Naive thymus-derived CD4-positive, alpha-beta T cell (primary cell): ENCODE measurements around the gene PFAS. TPM values are rescaled to one million over a fixed set of nuclear protein-coding genes. Genes with fewer than 3 reads are reported as not detected.

Experiments
- ATAC-seq: fragments of 150-1000 bp; cut with Tn5 transposase; 2 replicates; pipeline ENCODE4 v1.10.0; 2021; ENCODE audit warnings: mild to moderate bottlenecking, moderate library complexity
- CTCF ChIA-PET: fragments of 350-600 bp; sonication (Branson Sonifier 250); formaldehyde crosslinking; loops from one replicate; lab custom pipeline; 2021; ENCODE audit warnings: antibody characterized with exemption; lab: Charles Lee
- POLR2A ChIA-PET: fragments of 350-600 bp; sonication (Branson Sonifier 250); formaldehyde crosslinking; loops from one replicate; lab custom pipeline; 2021; ENCODE audit warnings: antibody characterized with exemption, inconsistent platforms; lab: Charles Lee
- DNase-seq, 9 donors: peaks; one replicate each; pipeline versions ENCODE4 v3.0.0 to v3.0.0-alpha.2; 2020 to 2022; ENCODE audit warnings: mixed read lengths in 1 of 9
- H3K27ac ChIP-seq: one replicate; pipeline ENCODE4 v1.7.0; 2013; ENCODE audit warnings: mild to moderate bottlenecking, low read depth, low read length, moderate library complexity
- H3K27me3 ChIP-seq, 2 donors: one replicate each; pipeline ENCODE4 v1.7.0; 2013; ENCODE audit warnings: low read length in 2 of 2, mild to moderate bottlenecking in 2 of 2, moderate library complexity in 2 of 2; ENCODE audit not compliant: control insufficient read depth in 2 of 2, insufficient read depth in 2 of 2
- H3K36me3 ChIP-seq, 3 experiments: 1 replicate in 2 of 3; 2 replicates in 1 of 3; pipeline ENCODE4 v1.7.0; 2013; ENCODE audit warnings: low read length in 3 of 3, mild to moderate bottlenecking in 3 of 3, moderate library complexity in 1 of 3; ENCODE audit not compliant: insufficient read depth in 3 of 3, control insufficient read depth in 2 of 3
- H3K4me1 ChIP-seq, 2 donors: one replicate each; pipeline ENCODE4 v1.7.0; 2013; ENCODE audit warnings: low read length in 2 of 2, mild to moderate bottlenecking in 2 of 2, moderate library complexity in 1 of 2; ENCODE audit not compliant: control insufficient read depth in 2 of 2, insufficient read depth in 2 of 2
- H3K4me3 ChIP-seq: 2 replicates; pipeline ENCODE4 v1.7.0; 2013; ENCODE audit warnings: mild to moderate bottlenecking, low read length
- H3K9me3 ChIP-seq, 3 experiments: 1 replicate in 2 of 3; 2 replicates in 1 of 3; pipeline ENCODE4 v1.7.0; 2013; ENCODE audit warnings: low read length in 3 of 3; ENCODE audit not compliant: control insufficient read depth in 2 of 3
- H3K27ac Mint-ChIP-seq, 9 donors: one replicate each; pipeline ENCODE4 v1.8.0; 2020 to 2022; ENCODE audit warnings: mixed read lengths in 9 of 9, mild to moderate bottlenecking in 8 of 9, moderate library complexity in 5 of 9, inconsistent platforms in 2 of 9
- H3K27me3 Mint-ChIP-seq, 5 donors: one replicate each; pipeline ENCODE4 v1.8.0; 2021 to 2022; ENCODE audit warnings: mixed read lengths in 5 of 5, mild to moderate bottlenecking in 1 of 5
- H3K36me3 Mint-ChIP-seq, 5 donors: one replicate each; pipeline ENCODE4 v1.8.0; 2020 to 2022; ENCODE audit warnings: mixed read lengths in 5 of 5, mild to moderate bottlenecking in 3 of 5, inconsistent platforms in 1 of 5
- H3K4me1 Mint-ChIP-seq, 7 donors: one replicate each; pipeline ENCODE4 v1.8.0; 2020 to 2022; ENCODE audit warnings: mixed read lengths in 7 of 7, mild to moderate bottlenecking in 3 of 7, inconsistent platforms in 1 of 7
- H3K4me3 Mint-ChIP-seq, 10 donors: one replicate each; pipeline ENCODE4 v1.8.0; 2020 to 2022; ENCODE audit warnings: mild to moderate bottlenecking in 10 of 10, mixed read lengths in 10 of 10, moderate library complexity in 6 of 10, inconsistent platforms in 2 of 10
- H3K9me3 Mint-ChIP-seq, 11 donors: one replicate each; pipeline ENCODE4 v1.8.0; 2020 to 2022; ENCODE audit warnings: mixed read lengths in 11 of 11, mild to moderate bottlenecking in 4 of 11, inconsistent platforms in 1 of 11, moderate library complexity in 1 of 11
- intact Hi-C, 2 donors: fragments of 100-400 bp; cut with micrococcal nuclease; formaldehyde crosslinking; loops; one replicate each; pipeline ENCODE4 v1.15.1; 2023
- polyA plus RNA-seq, 2 donors: library from polyadenylated mRNA; unstranded; fragments of 300-500 nt; fragmentation: Illumina TruSeq; gene quantifications; one replicate each; pipeline ENCODE4 v1.2.3, GENCODE V29; 2021
- total RNA-seq, 6 experiments: library from RNA in 5 of 6; stranded (reverse) in 5 of 6; gene quantifications; 1 replicate in 5 of 6; 2 replicates in 1 of 6; pipeline ENCODE4 v1.2.3 and lab custom pipeline; 2021 to 2026

Gene PFAS
- total RNA-seq (10 to 100 TPM; 31.6 to 68.9 (median 31.9) TPM), polyA plus RNA-seq (10 to 100 TPM; 15.2 to 17.4 TPM), total RNA-seq (lab: John Stamatoyannopoulos, UW) (37.8 reads per million, percentile 65 among the genes with 10 or more reads in this experiment)

GRCh38 chr17:8248751-8249607 is at the start of gene PFAS:
Gene PFAS, plus strand, starts transcription at chr17:8249289. Its CDS starts 4,649 bp downstream, at chr17:8253938.
- H3K4me1 Mint-ChIP-seq = peaks cover 30 to 56% (median 50%) of the 10 kb centered on the region in 7 donors
- H3K4me1 ChIP-seq = peaks cover 28 to 35% of the 10 kb centered on the region in 2 donors
- peak within 1 kb of the TSS; percentile 100 for H3K27ac ChIP-seq
- peak within 1 kb of the TSS; percentile 94 for H3K4me3 ChIP-seq
- H3K27me3 Mint-ChIP-seq = no peaks in the 10 kb centered on the region
- ATAC-seq (peak; percentile 64), DNase-seq (peak; percentile 91 to 98 (median 94))
- no peaks in the 10 kb centered on the region for H3K9me3 ChIP-seq
- no peaks in the 10 kb centered on the region for H3K27me3 ChIP-seq
- peaks cover 0 to 16% (median 0%) of the 10 kb centered on the region in 11 donors for H3K9me3 Mint-ChIP-seq
- CTCF ChIA-PET = interaction anchor here (0.6 to 6.9 kb wide), 5 partner anchors 10 to 389 kb away, joined by 3 to 70 read pairs (median 6); partner anchors contain the start of gene SLC25A35
- H3K4me3 Mint-ChIP-seq = peak within 1 kb of the TSS; percentile 92 to 100 (median 99)
- peak within 1 kb of the TSS; percentile 97 to 100 (median 100) for H3K27ac Mint-ChIP-seq
- POLR2A ChIA-PET = interaction anchor here (0.7 to 8.7 kb wide), 24 partner anchors 9 to 404 kb away, joined by 3 to 436 read pairs (median 14); partner anchors contain the start of genes ALOXE3, AURKB, BORCS6 and HES7
- H3K36me3 Mint-ChIP-seq = peaks cover 4 to 20% (median 13%) of the 10 kb centered on the region in 5 donors
- intact Hi-C loops = loop anchor here (1.0 to 5.0 kb wide), 10 partner anchors 37 to 562 kb away; partner anchors contain the start of genes RANGRF (in 2 of the 2), SLC25A35 (in 2 of the 2), TP53 (in 2 of the 2) and WRAP53 (in 2 of the 2)
- H3K36me3 ChIP-seq = peaks cover 0 to 11% (median 8%) of the 10 kb centered on the region in 3 experiments

- Mint-ChIP-seq H3K4me3 (no peak overlapping the region), H3K27me3 (peaks cover 0 to 2% (median 0%) of the 10 kb centered on the region in 5 donors), H3K4me1 (peaks cover 5 to 37% (median 7%) of the 10 kb centered on the region in 7 donors), H3K36me3 (peaks cover 0 to 29% (median 0%) of the 10 kb centered on the region in 5 donors), H3K27ac (peak overlapping the region in 1 of 9 donors; percentile 38), H3K9me3 (peaks cover 0 to 3% (median 0%) of the 10 kb centered on the region in 11 donors)
- no peak overlapping the region for H3K4me3 ChIP-seq
- H3K27me3 ChIP-seq = no peaks in the 10 kb centered on the region
- no peaks in the 10 kb centered on the region for H3K36me3 ChIP-seq
- intact Hi-C loops = no loop called here
- ChIA-PET POLR2A (interaction anchor here (0.6 to 9.6 kb wide), 3 partner anchors 9 to 19 kb away, joined by 3 to 110 read pairs (median 3); no protein-coding TSS in a partner anchor), CTCF (interaction anchor here (1.5 kb wide), 1 partner anchor 125 kb away, joined by 3 read pairs; no protein-coding TSS in a partner anchor)
- no peak for ATAC-seq
- DNase-seq = no peak
- H3K9me3 ChIP-seq = no peaks in the 10 kb centered on the region
- H3K27ac ChIP-seq = no peak overlapping the region
- peaks cover 0 to 2% of the 10 kb centered on the region in 2 donors for H3K4me1 ChIP-seq
These were observed 44.1 kb upstream of the PFAS start for GRCh38 chr17:8204761-8205555.

GRCh38 chr17:8206536-8206935 is 42.6 kb upstream of the PFAS start:
- Histone ChIP-seq H3K4me1 (peaks cover 5 to 8% of the 10 kb centered on the region in 2 donors), H3K36me3 (no peaks in the 10 kb centered on the region), H3K4me3 (no peak overlapping the region), H3K9me3 (no peaks in the 10 kb centered on the region), H3K27me3 (no peaks in the 10 kb centered on the region), H3K27ac (no peak overlapping the region)
- intact Hi-C loops = no loop called here
- Mint-ChIP-seq H3K27ac (peak overlapping the region in 2 of 9 donors; percentile 33 to 56), H3K4me3 (no peak overlapping the region), H3K4me1 (peaks cover 12 to 38% (median 17%) of the 10 kb centered on the region in 7 donors), H3K9me3 (no peaks in the 10 kb centered on the region), H3K36me3 (peaks cover 0 to 30% (median 0%) of the 10 kb centered on the region in 5 donors), H3K27me3 (no peaks in the 10 kb centered on the region)
- ATAC-seq (no peak), DNase-seq (no peak)
- ChIA-PET CTCF (no interaction called here), POLR2A (interaction anchor here (0.5 to 9.6 kb wide), 7 partner anchors 13 to 870 kb away, joined by 3 to 110 read pairs (median 7); partner anchors contain the start of genes ACAP1 and BORCS6)

GRCh38 chr17:8209907-8210760 is 39.0 kb upstream of the PFAS start, which contains the start of gene AURKB:
Gene AURKB, minus strand, starts transcription at chr17:8210575. Its CDS starts 351 bp downstream, at chr17:8210224.
- H3K27me3 Mint-ChIP-seq = no peaks in the 10 kb centered on the region
- ChIA-PET POLR2A (interaction anchor here (0.6 to 9.6 kb wide), 12 partner anchors 9 to 86 kb away, joined by 3 to 110 read pairs (median 5); partner anchors contain the start of genes BORCS6, CTC1, SLC25A35 and TMEM107), CTCF (interaction anchor here (0.6 to 1.0 kb wide), 4 partner anchors 12 to 100 kb away, joined by 4 to 5 read pairs (median 4); no protein-coding TSS in a partner anchor)
- H3K9me3 Mint-ChIP-seq = no peaks in the 10 kb centered on the region
- peaks cover 0 to 16% (median 0%) of the 10 kb centered on the region in 5 donors for H3K36me3 Mint-ChIP-seq
- peak within 1 kb of the TSS; percentile 81 for H3K27ac ChIP-seq
- peak; percentile 76 to 96 (median 90) for DNase-seq
- H3K9me3 ChIP-seq = no peaks in the 10 kb centered on the region
- peaks cover 5 to 8% of the 10 kb centered on the region in 2 donors for H3K4me1 ChIP-seq
- H3K4me3 ChIP-seq = peak within 1 kb of the TSS; percentile 91
- intact Hi-C loops = loop anchor here (1.0 to 5.0 kb wide), 6 partner anchors 10 to 37 kb away; partner anchors contain the start of genes CTC1 (in 1 of the 2) and PFAS (in 1 of the 2)
- no peaks in the 10 kb centered on the region for H3K36me3 ChIP-seq
- ATAC-seq = peak; percentile 99
- H3K4me3 Mint-ChIP-seq = peak within 1 kb of the TSS; percentile 85 to 97 (median 93)
- peak within 1 kb of the TSS; percentile 60 to 95 (median 86) for H3K27ac Mint-ChIP-seq
- H3K4me1 Mint-ChIP-seq = peaks cover 14 to 35% (median 16%) of the 10 kb centered on the region in 7 donors
- H3K27me3 ChIP-seq = no peaks in the 10 kb centered on the region

- ChIA-PET POLR2A (interaction anchor here (1.0 to 9.6 kb wide), 9 partner anchors 8 to 85 kb away, joined by 4 to 110 read pairs (median 6); partner anchors contain the start of genes BORCS6, CTC1 and SLC25A35), CTCF (interaction anchor here (0.7 to 2.4 kb wide), 4 partner anchors 11 to 91 kb away, joined by 4 to 6 read pairs (median 5); no protein-coding TSS in a partner anchor)
- Histone ChIP-seq H3K4me3 (peak overlapping the region; percentile 91), H3K4me1 (peaks cover 5 to 8% of the 10 kb centered on the region in 2 donors), H3K27ac (peak overlapping the region; percentile 81), H3K9me3 (no peaks in the 10 kb centered on the region), H3K27me3 (no peaks in the 10 kb centered on the region), H3K36me3 (no peaks in the 10 kb centered on the region)
- no peak for ATAC-seq
- intact Hi-C loops = loop anchor here (1.0 to 5.0 kb wide), 6 partner anchors 11 to 38 kb away; partner anchors contain the start of genes CTC1 (in 1 of the 2) and PFAS (in 1 of the 2)
- Mint-ChIP-seq H3K27ac (peak overlapping the region; percentile 60 to 95 (median 86)), H3K4me3 (peak overlapping the region; percentile 85 to 97 (median 93)), H3K4me1 (peaks cover 14 to 35% (median 16%) of the 10 kb centered on the region in 7 donors), H3K36me3 (peaks cover 0 to 16% (median 0%) of the 10 kb centered on the region in 5 donors), H3K27me3 (no peaks in the 10 kb centered on the region), H3K9me3 (no peaks in the 10 kb centered on the region)
- no peak for DNase-seq
These were observed 38.2 kb upstream of the PFAS start for GRCh38 chr17:8210761-8211458.
